ENCODE data around the gene INPP5K.
"Not testable (repeated sequence)": the region's sequence is repeated elsewhere in the genome, so short reads cannot be mapped to it uniquely, and the experiment has no call there.

Gene INPP5K

DNA sequence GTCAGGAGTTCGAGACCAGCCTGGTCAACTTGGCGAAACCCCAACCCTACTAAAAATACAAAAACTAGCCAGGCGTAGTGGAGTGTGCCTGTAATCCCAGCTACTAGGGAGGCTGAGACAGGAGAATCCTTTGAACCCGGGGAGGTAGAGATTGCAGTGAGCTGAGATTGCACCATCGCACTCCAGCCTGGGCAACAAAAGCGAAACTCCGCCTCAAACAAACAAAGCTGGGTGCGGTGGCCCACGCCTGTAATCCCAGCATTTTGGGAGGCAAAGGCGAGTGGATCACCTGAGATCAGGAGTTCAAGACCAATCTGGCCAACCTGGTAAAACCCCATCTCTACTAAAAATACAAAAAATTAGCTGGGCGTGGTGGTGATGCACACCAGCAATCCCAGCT is 62.7 kb downstream of the INPP5K start:
- H3K36me3 ChIP-seq (ENCODE audit: insufficient read depth, low read length): peaks cover 19% of the 10 kb centered on the region
- H3K27ac ChIP-seq (ENCODE audit: low read depth, low read length): not testable (repeated sequence)
- 93% methylated on average over 11 of the region's 11 CpGs for WGBS

DNA sequence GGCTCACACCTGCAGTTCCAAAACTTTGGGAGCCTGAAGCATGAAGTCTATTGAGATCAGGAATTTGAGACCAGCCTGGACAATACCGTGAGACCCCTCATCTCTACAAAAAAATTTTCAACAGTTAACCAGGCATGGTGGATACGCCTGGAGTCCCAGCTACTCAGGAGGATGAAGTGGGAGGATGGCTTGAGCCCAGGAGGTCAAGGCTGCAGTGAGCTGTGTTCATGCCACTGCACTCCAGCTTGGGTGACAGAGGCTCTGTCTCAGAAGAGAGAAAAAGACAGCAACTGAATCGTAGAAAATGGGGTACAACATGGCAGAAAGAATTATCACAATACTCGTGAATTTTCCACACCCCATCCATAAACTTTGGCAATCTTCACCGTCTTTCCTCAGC is 63.6 kb downstream of the INPP5K start:
- Histone ChIP-seq H3K27ac (ENCODE audit: low read depth, low read length) (no peak overlapping the region), H3K36me3 (ENCODE audit: insufficient read depth, low read length) (peaks cover 22% of the 10 kb centered on the region), H3K4me1 (ENCODE audit: insufficient read depth, low read length) (peaks cover 7% of the 10 kb centered on the region; the same call in 1 of the 2 replicates), H3K27me3 (ENCODE audit: insufficient read depth, low read length) (no peaks in the 10 kb centered on the region), H3K9ac (ENCODE audit: low read depth, low read length) (no peak overlapping the region), H3K4me3 (ENCODE audit: low read length) (no peak overlapping the region), H3K9me3 (ENCODE audit: insufficient read depth, low read depth, low read length) (no peaks in the 10 kb centered on the region)
- WGBS: 99% methylated on average over 3 of the region's 5 CpGs

More for the DNA sequence above, 62.7 kb downstream of the INPP5K start:
- H3K4me3 ChIP-seq (ENCODE audit: low read length); H3K27me3 ChIP-seq (ENCODE audit: insufficient read depth, low read length); H3K9me3 ChIP-seq (ENCODE audit: insufficient read depth, low read depth, low read length); H3K9ac ChIP-seq (ENCODE audit: low read depth, low read length); H3K4me1 ChIP-seq (ENCODE audit: insufficient read depth, low read length): not testable (repeated sequence)

DNA sequence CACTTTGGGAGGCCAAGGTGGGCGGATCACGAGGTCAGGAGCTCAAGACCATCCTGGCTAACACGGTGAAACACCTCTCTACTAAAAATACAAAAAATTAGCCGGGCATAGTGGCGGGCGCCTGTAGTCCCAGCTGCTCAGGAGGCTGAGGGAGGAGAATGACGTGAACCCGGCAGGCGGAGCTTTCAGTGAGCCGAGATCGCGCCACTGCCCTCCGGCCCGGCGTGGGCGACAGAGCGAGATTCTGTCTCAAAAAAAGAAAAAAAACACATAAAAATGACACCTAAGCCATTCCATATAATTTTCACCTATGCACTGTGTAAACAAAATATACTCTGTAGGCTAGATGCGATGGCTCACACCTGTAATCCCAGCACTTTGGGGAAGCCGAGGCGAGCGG is 66.2 kb downstream of the INPP5K start:
- peaks cover 26% of the 10 kb centered on the region for H3K36me3 ChIP-seq (ENCODE audit: insufficient read depth, low read length)
- not testable (repeated sequence) for H3K27me3 ChIP-seq (ENCODE audit: insufficient read depth, low read length); H3K4me1 ChIP-seq (ENCODE audit: insufficient read depth, low read length); H3K27ac ChIP-seq (ENCODE audit: low read depth, low read length); H3K9me3 ChIP-seq (ENCODE audit: insufficient read depth, low read depth, low read length); H3K4me3 ChIP-seq (ENCODE audit: low read length); H3K9ac ChIP-seq (ENCODE audit: low read depth, low read length)
- 98% methylated on average over 21 of the region's 21 CpGs for WGBS

DNA sequence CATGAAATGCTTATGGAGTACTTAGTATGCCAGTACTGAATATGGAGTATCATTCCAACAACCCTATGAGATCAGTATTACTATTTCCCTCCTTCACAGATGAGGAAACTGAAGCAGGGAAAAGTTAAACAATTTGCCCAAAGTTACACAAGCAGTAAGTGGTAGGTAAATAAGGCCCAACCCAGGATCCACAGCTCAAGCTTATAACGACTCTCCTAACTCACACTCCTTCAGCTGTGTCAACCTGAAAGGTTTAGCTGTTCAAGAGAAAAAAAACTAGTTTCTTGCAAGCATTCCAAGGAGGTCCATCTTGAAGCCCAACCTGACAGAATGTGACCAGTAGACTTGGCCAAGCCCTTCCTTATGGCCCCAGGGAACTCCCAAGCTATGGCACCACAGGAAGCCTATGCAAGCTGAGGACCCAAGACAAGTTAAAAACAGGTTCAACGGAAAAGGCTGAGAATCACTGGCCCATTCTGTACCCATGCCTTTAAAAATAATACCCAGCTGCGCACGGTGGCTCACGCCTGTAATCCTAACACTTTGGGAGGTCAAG is 66.9 kb downstream of the INPP5K start:
- Histone ChIP-seq H3K4me1 (ENCODE audit: insufficient read depth, low read length) (peaks cover 2% of the 10 kb centered on the region; the same call in 1 of the 2 replicates), H3K36me3 (ENCODE audit: insufficient read depth, low read length) (peaks cover 29% of the 10 kb centered on the region), H3K27ac (ENCODE audit: low read depth, low read length) (no peak overlapping the region), H3K9me3 (ENCODE audit: insufficient read depth, low read depth, low read length) (no peaks in the 10 kb centered on the region), H3K27me3 (ENCODE audit: insufficient read depth, low read length) (no peaks in the 10 kb centered on the region), H3K4me3 (ENCODE audit: low read length) (no peak overlapping the region), H3K9ac (ENCODE audit: low read depth, low read length) (no peak overlapping the region)
- 92% methylated on average over 5 of the region's 5 CpGs for WGBS

DNA sequence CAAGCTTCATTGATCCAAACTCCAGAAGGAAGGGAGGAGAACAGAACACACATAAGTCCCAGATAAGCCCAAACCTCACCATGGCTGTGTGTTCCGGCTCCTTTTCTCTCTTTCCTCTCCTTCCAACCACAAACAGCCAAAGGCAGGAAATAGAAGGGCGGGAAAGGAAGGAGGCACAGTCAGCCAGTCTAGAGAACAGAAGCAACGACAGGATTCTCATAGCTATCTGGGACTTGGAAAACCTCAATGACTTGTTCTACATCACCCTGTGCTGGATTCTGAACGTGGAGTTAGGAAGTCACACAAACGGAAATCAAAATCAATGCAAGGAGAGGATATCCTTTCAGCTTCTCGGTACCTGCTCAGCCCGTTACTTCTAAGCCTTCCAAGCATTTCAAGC is 69.4 kb downstream of the INPP5K start:
- Histone ChIP-seq H3K36me3 (ENCODE audit: insufficient read depth, low read length) (peaks cover 13% of the 10 kb centered on the region; the same call in 1 of the 2 replicates), H3K27ac (ENCODE audit: low read depth, low read length) (no peak overlapping the region), H3K4me3 (ENCODE audit: low read length) (no peak overlapping the region), H3K9ac (ENCODE audit: low read depth, low read length) (no peak overlapping the region), H3K4me1 (ENCODE audit: insufficient read depth, low read length) (no peaks in the 10 kb centered on the region), H3K27me3 (ENCODE audit: insufficient read depth, low read length) (no peaks in the 10 kb centered on the region), H3K9me3 (ENCODE audit: insufficient read depth, low read depth, low read length) (no peaks in the 10 kb centered on the region)
- WGBS: 94% methylated on average over 7 of the region's 7 CpGs

DNA sequence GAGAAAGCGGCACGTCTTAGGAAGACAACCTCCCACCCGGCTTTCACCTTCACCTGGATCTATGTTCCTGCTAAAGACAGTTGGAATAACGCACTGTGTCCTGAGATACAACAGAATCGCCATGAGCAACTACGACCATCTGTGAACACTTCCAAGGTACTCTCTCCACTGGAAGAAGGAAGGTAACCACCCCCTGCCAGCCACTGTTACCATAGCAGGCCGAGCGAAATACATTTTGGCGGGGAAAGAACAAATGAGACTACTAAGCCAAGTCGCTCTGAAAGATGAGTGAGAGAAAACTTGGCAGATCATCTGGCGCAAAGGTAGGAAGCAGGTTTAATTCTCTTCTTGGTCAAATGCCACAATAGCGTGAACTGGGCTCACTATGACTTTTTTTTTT is 70.2 kb downstream of the INPP5K start:
- Histone ChIP-seq H3K36me3 (ENCODE audit: insufficient read depth, low read length) (peaks cover 11% of the 10 kb centered on the region; the same call in 1 of the 2 replicates), H3K27me3 (ENCODE audit: insufficient read depth, low read length) (no peaks in the 10 kb centered on the region), H3K9me3 (ENCODE audit: insufficient read depth, low read depth, low read length) (no peaks in the 10 kb centered on the region), H3K9ac (ENCODE audit: low read depth, low read length) (no peak overlapping the region), H3K4me1 (ENCODE audit: insufficient read depth, low read length) (no peaks in the 10 kb centered on the region), H3K27ac (ENCODE audit: low read depth, low read length) (no peak overlapping the region), H3K4me3 (ENCODE audit: low read length) (no peak overlapping the region)
- WGBS: 96% methylated on average over 12 of the region's 12 CpGs

DNA sequence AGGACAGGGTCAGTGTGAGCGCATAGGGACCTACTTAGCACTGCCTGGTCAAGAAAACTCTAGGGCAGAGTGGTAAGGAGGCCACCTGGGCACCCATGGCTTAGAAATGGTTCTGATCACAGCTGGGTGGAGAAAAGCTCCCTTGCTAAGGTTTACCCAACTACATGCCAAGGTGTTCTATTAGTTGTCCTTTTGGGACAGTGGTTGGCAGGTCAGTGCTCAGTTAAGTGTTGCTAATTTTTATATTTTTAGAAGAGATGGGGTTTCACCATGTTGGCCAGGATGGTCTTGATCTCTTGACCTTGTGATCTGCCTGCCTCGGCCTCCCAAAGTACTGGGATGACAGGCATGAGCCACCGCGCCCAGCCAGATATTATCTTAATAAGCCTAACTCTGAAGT is 70.7 kb downstream of the INPP5K start:
- H3K27ac ChIP-seq (ENCODE audit: low read depth, low read length); H3K9ac ChIP-seq (ENCODE audit: low read depth, low read length); H3K4me1 ChIP-seq (ENCODE audit: insufficient read depth, low read length); H3K9me3 ChIP-seq (ENCODE audit: insufficient read depth, low read depth, low read length); H3K27me3 ChIP-seq (ENCODE audit: insufficient read depth, low read length); H3K4me3 ChIP-seq (ENCODE audit: low read length): not testable (repeated sequence)
- H3K36me3 ChIP-seq (ENCODE audit: insufficient read depth, low read length): peaks cover 14% of the 10 kb centered on the region; the same call in 1 of the 2 replicates
- 95% methylated on average over 4 of the region's 4 CpGs for WGBS

All from HUES64 (cell line).